ENCODE results near the gene CABLES1. TPM values are rescaled to one million over a fixed set of nuclear protein-coding genes. Genes with fewer than 3 reads are reported as not detected.

CABLES1 gene
- total RNA-seq, 1 experiment from 2014 or later, result 66.4 TPM

DNA sequence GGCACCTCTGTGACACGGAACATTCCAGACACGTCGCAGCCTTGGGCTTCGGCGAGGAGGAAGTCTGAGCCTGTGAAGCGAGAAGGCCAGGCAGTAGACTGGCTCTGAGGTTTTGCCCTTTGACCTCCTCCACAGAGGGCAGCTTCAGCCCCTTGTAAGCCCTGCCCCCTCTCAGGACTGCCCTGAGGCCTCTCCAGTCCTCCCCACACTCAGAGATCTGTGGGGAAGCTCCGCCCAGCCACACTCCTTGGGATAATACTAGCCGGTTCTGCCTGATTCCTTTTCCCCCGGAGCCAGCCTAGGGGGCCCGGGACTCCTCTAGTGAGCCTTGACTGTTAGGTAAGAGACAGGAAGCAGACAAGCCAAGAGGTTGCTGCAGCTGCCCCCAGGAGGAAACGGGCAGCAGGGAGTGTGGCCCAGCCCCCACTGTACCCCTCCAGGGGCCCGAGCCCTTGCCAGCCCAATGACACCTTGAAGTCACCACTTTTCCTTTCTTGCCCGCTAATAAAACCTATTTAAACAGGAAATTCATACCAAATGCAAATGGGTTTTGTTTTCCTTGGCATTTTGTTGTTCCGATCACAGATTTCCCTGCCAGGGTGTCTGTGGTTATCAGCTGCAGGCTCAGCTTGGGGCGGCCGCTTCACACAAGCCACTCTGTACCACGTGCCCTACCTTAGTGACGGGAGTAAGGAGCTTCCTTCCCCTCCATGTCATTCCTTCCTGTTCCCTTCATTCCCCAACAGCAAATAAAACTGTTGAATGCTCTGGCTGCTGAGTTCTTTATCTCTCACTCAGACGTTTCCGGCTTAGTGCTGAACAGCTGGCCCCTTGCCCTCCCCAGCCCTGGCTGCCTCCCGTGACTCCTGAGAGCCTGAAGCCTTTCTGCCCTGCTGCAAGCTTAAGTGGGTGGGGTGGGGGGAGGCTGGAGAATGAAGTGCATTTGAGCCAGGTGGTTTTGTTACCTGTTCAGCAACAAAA, 124.7 kb downstream of the CABLES1 start:
- CTCF ChIA-PET, result interaction anchor here (0.6 to 1.4 kb wide), 8 partner anchors 15 to 642 kb away, joined by 3 to 16 read pairs (median 5); no protein-coding TSS in a partner anchor
- no TSS peak for BruUV-seq (replicated peaks)
- Histone ChIP-seq H3K27ac (ENCODE audit: low read length) (peak overlapping the region; percentile 91), H3K36me3 (ENCODE audit: control insufficient read depth, insufficient read depth, low read length) (no peaks in the 10 kb centered on the region), H3K9me3 (ENCODE audit: control insufficient read depth, insufficient read depth, low read depth, low read length) (no peaks in the 10 kb centered on the region), H3K4me1 (ENCODE audit: control insufficient read depth, insufficient read depth, low read length) (peaks cover 58% of the 10 kb centered on the region), H3K4me3 (ENCODE audit: low read depth in 2 of 2, low read length in 2 of 2) (peak overlapping the region in 1 of 2 experiments; percentile 32; a peak in 2 of 4 replicates), H3K27me3 (ENCODE audit: control insufficient read depth, insufficient read depth, low read length) (no peaks in the 10 kb centered on the region)
- in situ Hi-C loops (cut with HindIII; ENCODE audit: low pct_unique_long_range_greater_than_20kb, low sequenced_read_pairs), result no loop called here
- TF ChIP-seq, protein P1, sequence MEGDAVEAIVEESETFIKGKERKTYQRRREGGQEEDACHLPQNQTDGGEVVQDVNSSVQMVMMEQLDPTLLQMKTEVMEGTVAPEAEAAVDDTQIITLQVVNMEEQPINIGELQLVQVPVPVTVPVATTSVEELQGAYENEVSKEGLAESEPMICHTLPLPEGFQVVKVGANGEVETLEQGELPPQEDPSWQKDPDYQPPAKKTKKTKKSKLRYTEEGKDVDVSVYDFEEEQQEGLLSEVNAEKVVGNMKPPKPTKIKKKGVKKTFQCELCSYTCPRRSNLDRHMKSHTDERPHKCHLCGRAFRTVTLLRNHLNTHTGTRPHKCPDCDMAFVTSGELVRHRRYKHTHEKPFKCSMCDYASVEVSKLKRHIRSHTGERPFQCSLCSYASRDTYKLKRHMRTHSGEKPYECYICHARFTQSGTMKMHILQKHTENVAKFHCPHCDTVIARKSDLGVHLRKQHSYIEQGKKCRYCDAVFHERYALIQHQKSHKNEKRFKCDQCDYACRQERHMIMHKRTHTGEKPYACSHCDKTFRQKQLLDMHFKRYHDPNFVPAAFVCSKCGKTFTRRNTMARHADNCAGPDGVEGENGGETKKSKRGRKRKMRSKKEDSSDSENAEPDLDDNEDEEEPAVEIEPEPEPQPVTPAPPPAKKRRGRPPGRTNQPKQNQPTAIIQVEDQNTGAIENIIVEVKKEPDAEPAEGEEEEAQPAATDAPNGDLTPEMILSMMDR (IDR thresholded peaks at IDR 0.05), result no peak
- TF ChIP-seq POLR2AphosphoS5 (IDR thresholded peaks at IDR 0.05; ENCODE audit: low read depth, low read length), result peak; percentile 80
- TF ChIP-seq, protein P2, sequence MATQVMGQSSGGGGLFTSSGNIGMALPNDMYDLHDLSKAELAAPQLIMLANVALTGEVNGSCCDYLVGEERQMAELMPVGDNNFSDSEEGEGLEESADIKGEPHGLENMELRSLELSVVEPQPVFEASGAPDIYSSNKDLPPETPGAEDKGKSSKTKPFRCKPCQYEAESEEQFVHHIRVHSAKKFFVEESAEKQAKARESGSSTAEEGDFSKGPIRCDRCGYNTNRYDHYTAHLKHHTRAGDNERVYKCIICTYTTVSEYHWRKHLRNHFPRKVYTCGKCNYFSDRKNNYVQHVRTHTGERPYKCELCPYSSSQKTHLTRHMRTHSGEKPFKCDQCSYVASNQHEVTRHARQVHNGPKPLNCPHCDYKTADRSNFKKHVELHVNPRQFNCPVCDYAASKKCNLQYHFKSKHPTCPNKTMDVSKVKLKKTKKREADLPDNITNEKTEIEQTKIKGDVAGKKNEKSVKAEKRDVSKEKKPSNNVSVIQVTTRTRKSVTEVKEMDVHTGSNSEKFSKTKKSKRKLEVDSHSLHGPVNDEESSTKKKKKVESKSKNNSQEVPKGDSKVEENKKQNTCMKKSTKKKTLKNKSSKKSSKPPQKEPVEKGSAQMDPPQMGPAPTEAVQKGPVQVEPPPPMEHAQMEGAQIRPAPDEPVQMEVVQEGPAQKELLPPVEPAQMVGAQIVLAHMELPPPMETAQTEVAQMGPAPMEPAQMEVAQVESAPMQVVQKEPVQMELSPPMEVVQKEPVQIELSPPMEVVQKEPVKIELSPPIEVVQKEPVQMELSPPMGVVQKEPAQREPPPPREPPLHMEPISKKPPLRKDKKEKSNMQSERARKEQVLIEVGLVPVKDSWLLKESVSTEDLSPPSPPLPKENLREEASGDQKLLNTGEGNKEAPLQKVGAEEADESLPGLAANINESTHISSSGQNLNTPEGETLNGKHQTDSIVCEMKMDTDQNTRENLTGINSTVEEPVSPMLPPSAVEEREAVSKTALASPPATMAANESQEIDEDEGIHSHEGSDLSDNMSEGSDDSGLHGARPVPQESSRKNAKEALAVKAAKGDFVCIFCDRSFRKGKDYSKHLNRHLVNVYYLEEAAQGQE (IDR thresholded peaks at IDR 0.05; ENCODE audit: insufficient read depth in 1 of 2, low read depth in 2 of 2, low read length in 1 of 2), result 0 out of 4 replicates have a peak, but pooled peaks of 1 of the 2 experiments have one; percentile 30
- no peak for TF ChIP-seq SIN3A (IDR thresholded peaks at IDR 0.05; ENCODE audit: borderline replicate concordance, insufficient read depth, low read depth, low read length)
- peak; percentile 98 for TF ChIP-seq TCF7L2 (IDR thresholded peaks at IDR 0.05; ENCODE audit: low read depth, low read length)
- intact Hi-C loops (cut with micrococcal nuclease; ENCODE audit: unreplicated experiment), result loop anchor here (10.0 kb wide), 1 partner anchor 95 kb away; no protein-coding TSS in a partner anchor
- DNase-seq (ENCODE audit: low read depth, low spot score) (no peak), ATAC-seq (peak; percentile 84)
- POLR2A ChIA-PET, result no interaction called here

DNA sequence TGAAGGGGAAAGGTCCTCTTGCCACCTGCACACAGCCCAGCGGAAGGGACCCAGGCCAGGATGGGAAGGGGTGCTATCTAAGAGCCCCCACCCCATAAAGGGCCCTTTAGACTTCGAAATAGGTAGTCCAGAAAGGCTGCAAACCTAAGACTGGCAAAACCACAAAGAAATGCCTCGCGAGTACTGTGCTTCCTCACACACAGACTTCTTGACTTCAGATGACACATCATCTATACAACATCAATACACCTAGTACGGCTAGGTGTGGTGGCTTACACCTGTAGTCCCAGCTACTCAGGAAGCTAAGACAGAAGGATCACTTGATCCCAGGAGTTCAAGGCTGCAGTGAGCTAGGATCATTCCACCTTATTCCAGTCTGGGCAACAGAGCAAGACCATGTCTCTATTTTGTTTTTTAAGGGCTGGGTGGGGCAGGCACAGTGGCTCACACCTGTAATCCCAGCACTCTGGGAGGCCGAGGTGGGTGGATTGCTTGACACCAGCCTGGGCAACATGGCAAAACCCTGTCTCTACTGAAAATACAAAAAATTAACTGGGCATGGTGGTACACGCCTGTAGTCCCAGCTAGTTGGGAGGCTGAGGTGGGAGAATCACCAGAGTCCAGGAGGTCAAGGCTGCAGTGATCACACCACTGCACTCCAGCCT, 125.8 kb downstream of the CABLES1 start:
- ATAC-seq (no peak), DNase-seq (ENCODE audit: low read depth, low spot score) (no peak)
- Histone ChIP-seq H3K36me3 (ENCODE audit: control insufficient read depth, insufficient read depth, low read length) (no peaks in the 10 kb centered on the region), H3K9me3 (ENCODE audit: control insufficient read depth, insufficient read depth, low read depth, low read length) (no peaks in the 10 kb centered on the region), H3K27ac (ENCODE audit: low read length) (peak overlapping the region; percentile 91), H3K27me3 (ENCODE audit: control insufficient read depth, insufficient read depth, low read length) (no peaks in the 10 kb centered on the region), H3K4me1 (ENCODE audit: control insufficient read depth, insufficient read depth, low read length) (peaks cover 60% of the 10 kb centered on the region), H3K4me3 (ENCODE audit: low read depth in 2 of 2, low read length in 2 of 2) (no peak overlapping the region)
- ChIA-PET CTCF (interaction anchor here (1.3 to 1.4 kb wide), 2 partner anchors 118 to 151 kb away, joined by 4 read pairs; no protein-coding TSS in a partner anchor), POLR2A (interaction anchor here (0.6 kb wide), 1 partner anchor 52 kb away, joined by 4 read pairs; no protein-coding TSS in a partner anchor)
- no TSS peak for BruUV-seq (replicated peaks)
- in situ Hi-C loops (cut with HindIII; ENCODE audit: low pct_unique_long_range_greater_than_20kb, low sequenced_read_pairs) (no loop called here), intact Hi-C loops (cut with micrococcal nuclease; ENCODE audit: unreplicated experiment) (loop anchor here (10.0 kb wide), 1 partner anchor 94 kb away; no protein-coding TSS in a partner anchor)
- no peak for TF ChIP-seq TCF7L2 (IDR thresholded peaks at IDR 0.05; ENCODE audit: low read depth, low read length)
- TF ChIP-seq, protein P1 (IDR thresholded peaks at IDR 0.05), result no peak

Data from Panc1 (cell line).